ENCODE data around the gene ZBTB5. TPM values are rescaled to one million over a fixed set of nuclear protein-coding genes. Genes with fewer than 3 reads are reported as not detected.

ZBTB5 gene
- total and polyA plus RNA-seq, 4 donors: 2.4 to 9.4 (median 6.5) TPM

GRCh38 chr9:37437010-37437409, 28.2 kb downstream of the ZBTB5 start:
- DNase-seq (ENCODE audit: low spot score): no peak
- no peak overlapping the region for H3K9ac ChIP-seq (ENCODE audit: low read depth in 1 of 2, low read length in 2 of 2)
- no peaks in the 10 kb centered on the region for H3K9me3 ChIP-seq (ENCODE audit: control insufficient read depth in 4 of 4, low read length in 3 of 4)
- H3K4me3 ChIP-seq (ENCODE audit: low read depth in 1 of 3, low read length in 3 of 3): no peak overlapping the region
- 86% methylated on average over 6 of the region's 6 CpGs for WGBS
- H3K36me3 ChIP-seq (ENCODE audit: control insufficient read depth in 4 of 4, insufficient read depth in 3 of 4, low read depth in 1 of 4, low read length in 3 of 4): peaks cover 11 to 80% (median 59%) of the 10 kb centered on the region in 4 donors
- TF ChIP-seq HNF4A (conservative IDR thresholded peaks at IDR 0.05): no peak
- TF ChIP-seq RXRA (IDR thresholded peaks at IDR 0.05): no peak
- TF ChIP-seq CTCF (IDR thresholded peaks at IDR 0.05; ENCODE audit: low read depth, low read length, missing input control): no peak
- TF ChIP-seq JUND (IDR thresholded peaks at IDR 0.05): no peak
- no peak for TF ChIP-seq ZBTB33 (IDR thresholded peaks at IDR 0.05)
- H3K27me3 ChIP-seq (ENCODE audit: control insufficient read depth in 4 of 4, insufficient read depth in 4 of 4, low read length in 3 of 4): no peaks in the 10 kb centered on the region
- H3K27ac ChIP-seq (ENCODE audit: low read depth in 1 of 2, low read length in 2 of 2): no peak overlapping the region
- H3K4me1 ChIP-seq (ENCODE audit: control insufficient read depth in 4 of 4, insufficient read depth in 4 of 4, low read length in 3 of 4): peaks cover 2 to 48% (median 39%) of the 10 kb centered on the region in 4 donors

- H3K36me3 ChIP-seq (ENCODE audit: control insufficient read depth in 4 of 4, insufficient read depth in 3 of 4, low read depth in 1 of 4, low read length in 3 of 4): peaks cover 10 to 78% (median 59%) of the 10 kb centered on the region in 4 donors
- peaks cover 2 to 53% (median 43%) of the 10 kb centered on the region in 4 donors for H3K4me1 ChIP-seq (ENCODE audit: control insufficient read depth in 4 of 4, insufficient read depth in 4 of 4, low read length in 3 of 4)
- H3K27ac ChIP-seq (ENCODE audit: low read depth in 1 of 2, low read length in 2 of 2): no peak overlapping the region
- H3K4me3 ChIP-seq (ENCODE audit: low read depth in 1 of 3, low read length in 3 of 3): no peak overlapping the region
- TF ChIP-seq EGR1 (IDR thresholded peaks at IDR 0.05; ENCODE audit: low read depth in 2 of 2) (no peak), GABPA (IDR thresholded peaks at IDR 0.05 in 1 of 2, conservative IDR thresholded peaks at IDR 0.05 in 1 of 2) (no peak), ZBTB33 (IDR thresholded peaks at IDR 0.05) (no peak), REST (IDR thresholded peaks at IDR 0.05) (no peak), SP1 (IDR thresholded peaks at IDR 0.05) (no peak), HNF4G (IDR thresholded peaks at IDR 0.05) (no peak), FOXA1 (IDR thresholded peaks at IDR 0.05) (no peak), MAX (IDR thresholded peaks at IDR 0.05) (no peak), YY1 (IDR thresholded peaks at IDR 0.05) (no peak), CTCF (IDR thresholded peaks at IDR 0.05; ENCODE audit: low read depth, low read length, missing input control) (no peak), JUND (IDR thresholded peaks at IDR 0.05) (no peak), ATF3 (IDR thresholded peaks at IDR 0.05) (no peak), RAD21 (IDR thresholded peaks at IDR 0.05) (no peak), FOXA2 (IDR thresholded peaks at IDR 0.05) (no peak), RXRA (IDR thresholded peaks at IDR 0.05) (no peak), TAF1 (conservative IDR thresholded peaks at IDR 0.05) (no peak)
- WGBS: 50% methylated on average over 5 of the region's 5 CpGs
- H3K27me3 ChIP-seq (ENCODE audit: control insufficient read depth in 4 of 4, insufficient read depth in 4 of 4, low read length in 3 of 4): no peaks in the 10 kb centered on the region
- H3K9me3 ChIP-seq (ENCODE audit: control insufficient read depth in 4 of 4, low read length in 3 of 4): no peaks in the 10 kb centered on the region
- DNase-seq (ENCODE audit: low spot score): no peak
- no peak overlapping the region for H3K9ac ChIP-seq (ENCODE audit: low read depth in 1 of 2, low read length in 2 of 2)
Measured at GRCh38 chr9:37436540-37436939, 28.7 kb downstream of the ZBTB5 start.

Measured in liver (tissue), 9 donors.